Muscle of back (tissue), 13 donors: ENCODE measurements around the gene HEXB. TPM values are rescaled to one million over a fixed set of nuclear protein-coding genes. Genes with fewer than 3 reads are reported as not detected.
A peak's percentile ranks its signal among the peaks of the same experiment; 100 is the strongest.

Source experiments
- DNase-seq, 3 donors: peaks; one replicate each; pipeline versions ENCODE4 v3.0.0 to v3.0.0-alpha.2; 2013
- long read RNA-seq, 9 donors: transcript quantifications; one replicate each; lab custom pipeline, GENCODE V29; 2026
- polyA plus RNA-seq, 10 donors: library from polyadenylated mRNA; unstranded; fragments of 120-200 nt; gene quantifications; one replicate each; pipeline ENCODE4 v1.2.1, GENCODE V29; 2013; ENCODE audit not compliant: insufficient read length in 10 of 10

Gene HEXB
- 10 to 100 TPM; 35.2 to 54.0 (median 42.0) TPM for polyA plus RNA-seq
- long read RNA-seq, donor 1, transcript HEXB-201 (14 exons, 1,901 nt): major isoform, 8 of 11 reads
- long read RNA-seq, donor 1, partial matches to known transcripts: 0 of 11 reads
- long read RNA-seq, donor 1, other reads (novel, unspliced or antisense): 0 of 11 reads
- long read RNA-seq, donor 2, transcript HEXB-201 (14 exons, 1,901 nt): major isoform, 5 of 13 reads
- long read RNA-seq, donor 2, partial matches to known transcripts: 6 of 13 reads
- long read RNA-seq, donor 2, other reads (novel, unspliced or antisense): 0 of 13 reads
- long read RNA-seq, donor 3: 0 reads
- long read RNA-seq, donor 4, transcript HEXB-201 (14 exons, 1,901 nt): major isoform, 12 of 17 reads
- long read RNA-seq, donor 4, partial matches to known transcripts: 0 of 17 reads
- long read RNA-seq, donor 4, other reads (novel, unspliced or antisense): 5 of 17 reads
- long read RNA-seq, donor 5, transcript HEXB-201 (14 exons, 1,901 nt): major isoform, 15 of 30 reads
- long read RNA-seq, donor 5, partial matches to known transcripts: 8 of 30 reads
- long read RNA-seq, donor 5, other reads (novel, unspliced or antisense): 0 of 30 reads
- long read RNA-seq, donor 6, transcript HEXB-201 (14 exons, 1,901 nt): major isoform, 14 of 18 reads
- long read RNA-seq, donor 6, partial matches to known transcripts: 0 of 18 reads
- long read RNA-seq, donor 6, other reads (novel, unspliced or antisense): 0 of 18 reads
- long read RNA-seq, donor 7, transcript HEXB-201 (14 exons, 1,901 nt): major isoform, 9 of 11 reads
- long read RNA-seq, donor 7, partial matches to known transcripts: 0 of 11 reads
- long read RNA-seq, donor 7, other reads (novel, unspliced or antisense): 0 of 11 reads
- long read RNA-seq, donor 8, transcript HEXB-201 (14 exons, 1,901 nt): major isoform, 7 of 16 reads
- long read RNA-seq, donor 8, partial matches to known transcripts: 6 of 16 reads
- long read RNA-seq, donor 8, other reads (novel, unspliced or antisense): 0 of 16 reads
- long read RNA-seq, donor 9, partial matches to known transcripts: 0 of 3 reads
- long read RNA-seq, donor 9, other reads (novel, unspliced or antisense): 0 of 3 reads

DNA sequence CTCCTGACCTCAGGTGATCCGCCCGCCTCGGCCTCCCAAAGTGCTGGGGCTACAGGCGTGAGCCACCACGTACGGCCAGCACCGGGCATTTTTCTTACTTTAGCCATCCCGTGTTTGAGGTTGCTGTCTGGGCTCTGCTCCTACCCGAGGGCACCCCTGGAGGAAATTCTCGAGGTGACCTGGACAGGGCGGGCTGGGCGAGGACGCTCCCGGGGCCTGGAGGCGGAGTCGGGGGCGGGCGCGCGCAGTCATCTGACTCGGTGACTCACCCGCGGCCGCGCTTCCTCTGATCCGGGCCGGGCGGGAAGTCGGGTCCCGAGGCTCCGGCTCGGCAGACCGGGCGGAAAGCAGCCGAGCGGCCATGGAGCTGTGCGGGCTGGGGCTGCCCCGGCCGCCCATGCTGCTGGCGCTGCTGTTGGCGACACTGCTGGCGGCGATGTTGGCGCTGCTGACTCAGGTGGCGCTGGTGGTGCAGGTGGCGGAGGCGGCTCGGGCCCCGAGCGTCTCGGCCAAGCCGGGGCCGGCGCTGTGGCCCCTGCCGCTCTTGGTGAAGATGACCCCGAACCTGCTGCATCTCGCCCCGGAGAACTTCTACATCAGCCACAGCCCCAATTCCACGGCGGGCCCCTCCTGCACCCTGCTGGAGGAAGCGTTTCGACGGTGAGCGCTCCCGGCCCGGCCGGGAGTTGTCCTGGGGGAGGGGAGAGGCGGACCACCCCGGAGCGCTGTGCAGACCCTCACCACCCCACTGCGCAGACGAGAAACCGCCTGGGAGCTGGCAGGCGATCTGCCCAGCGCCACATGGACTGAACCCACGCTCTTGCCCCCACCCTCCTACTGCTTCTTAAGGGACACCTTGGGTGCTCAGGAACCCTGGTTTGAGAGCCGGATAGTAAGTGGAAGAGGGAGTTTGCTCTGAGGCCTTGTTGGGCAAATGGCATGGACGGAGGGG is at the start of gene HEXB:
HEXB (plus strand) TSS at position 334 of the 952 bp plus-strand sequence; CDS start at position 362, 28 bp downstream.
- DNase-seq: peak; percentile 77 to 93 (median 83)

DNA sequence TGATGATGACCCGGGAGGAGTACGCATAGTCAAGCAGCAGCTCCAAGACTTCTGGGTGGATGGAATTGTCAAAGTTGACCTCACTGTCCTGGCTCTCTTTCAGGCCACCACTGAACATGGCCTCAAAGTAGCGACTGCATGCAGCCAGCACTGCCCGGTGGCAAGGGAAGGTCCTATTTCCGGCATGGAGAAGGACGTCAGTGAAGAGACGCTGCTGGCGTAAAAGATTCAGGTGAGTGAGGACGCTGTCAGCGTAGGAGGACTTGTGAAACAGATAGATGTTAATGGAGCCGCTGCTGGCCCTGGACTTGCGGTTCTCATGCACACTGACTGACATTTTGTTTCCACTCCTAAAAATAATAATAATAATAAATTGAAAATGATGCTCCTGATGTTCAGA is 48.9 kb upstream of the HEXB start:
- DNase-seq: no peak

DNA sequence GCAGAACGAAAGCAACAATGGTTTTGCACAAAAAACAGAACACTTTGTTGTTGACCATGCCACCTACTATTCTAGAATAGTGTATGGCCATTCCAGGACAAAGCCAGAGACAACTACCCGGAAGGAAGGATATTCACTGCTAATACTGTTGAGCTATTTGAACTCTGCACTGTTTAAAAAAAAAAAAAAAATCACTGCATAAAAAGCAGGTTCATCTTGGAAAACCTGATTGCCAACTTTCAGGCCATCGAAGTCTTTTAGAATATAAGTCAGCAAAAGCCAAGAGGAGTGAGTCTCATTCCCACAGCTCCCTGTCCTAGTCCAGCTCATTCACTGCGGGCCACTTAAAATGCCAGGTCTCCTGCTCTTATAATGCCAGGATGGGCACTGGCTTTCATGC is 48.5 kb upstream of the HEXB start:
- DNase-seq: no peak

DNA sequence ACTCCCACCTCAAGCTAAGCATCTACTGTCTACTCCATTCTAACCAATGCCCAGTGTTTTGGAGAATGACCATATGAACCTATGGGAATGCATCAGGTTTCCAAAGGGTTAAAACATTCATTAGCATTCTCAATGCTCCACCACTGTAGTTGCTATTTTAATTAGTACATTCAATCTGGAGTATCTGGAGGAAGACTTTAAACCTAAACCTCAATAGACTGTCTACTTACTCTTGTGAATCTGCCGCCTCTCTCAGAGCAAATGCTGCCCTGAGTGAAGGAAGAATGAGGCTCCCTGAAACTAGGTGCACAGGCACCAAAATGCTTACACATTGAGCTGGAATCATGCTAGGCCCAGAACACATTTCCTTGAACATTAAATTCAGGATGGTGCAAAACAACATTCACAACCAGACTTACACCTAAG is 46.5 kb upstream of the HEXB start:
- no peak for DNase-seq

DNA sequence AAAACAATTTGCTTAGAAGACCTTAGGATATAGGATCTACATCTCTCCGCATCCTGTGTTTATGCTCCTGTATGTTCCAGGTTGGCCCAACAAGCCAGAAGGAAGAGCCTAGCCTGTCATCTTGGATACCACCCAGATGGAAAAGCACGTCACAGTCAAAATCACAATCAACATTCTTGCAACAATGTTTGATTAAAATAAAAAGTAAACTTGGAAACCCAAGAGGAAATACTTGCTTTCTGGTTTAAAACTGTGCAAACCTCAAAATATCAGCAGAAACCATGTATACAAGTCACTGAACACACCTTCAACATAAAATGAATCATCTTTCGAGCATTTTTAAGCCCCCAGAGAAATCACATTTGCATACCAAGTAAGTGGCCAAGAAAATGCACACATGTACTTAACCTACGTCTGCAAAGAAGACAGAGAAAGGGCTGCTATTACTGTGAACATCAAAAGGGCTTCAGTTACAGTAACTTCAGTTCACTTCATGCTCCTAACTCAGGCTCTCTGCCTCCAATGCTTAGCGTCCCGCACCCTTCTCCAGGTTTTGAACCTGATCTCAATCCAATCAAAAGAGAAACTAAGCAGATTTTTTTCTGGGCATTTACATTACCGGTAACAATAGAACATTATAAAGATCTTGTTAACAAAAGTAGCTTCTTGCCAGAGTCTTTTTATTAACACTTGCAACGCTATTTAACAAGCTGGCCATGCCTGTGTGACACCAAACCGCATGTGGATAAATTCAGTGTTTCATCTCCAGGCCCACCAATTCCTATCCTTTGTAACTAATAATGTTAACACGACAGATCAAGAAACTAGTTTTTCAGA is 45.8 kb upstream of the HEXB start:
- DNase-seq: peak; percentile 36 to 74 (median 42)

DNA sequence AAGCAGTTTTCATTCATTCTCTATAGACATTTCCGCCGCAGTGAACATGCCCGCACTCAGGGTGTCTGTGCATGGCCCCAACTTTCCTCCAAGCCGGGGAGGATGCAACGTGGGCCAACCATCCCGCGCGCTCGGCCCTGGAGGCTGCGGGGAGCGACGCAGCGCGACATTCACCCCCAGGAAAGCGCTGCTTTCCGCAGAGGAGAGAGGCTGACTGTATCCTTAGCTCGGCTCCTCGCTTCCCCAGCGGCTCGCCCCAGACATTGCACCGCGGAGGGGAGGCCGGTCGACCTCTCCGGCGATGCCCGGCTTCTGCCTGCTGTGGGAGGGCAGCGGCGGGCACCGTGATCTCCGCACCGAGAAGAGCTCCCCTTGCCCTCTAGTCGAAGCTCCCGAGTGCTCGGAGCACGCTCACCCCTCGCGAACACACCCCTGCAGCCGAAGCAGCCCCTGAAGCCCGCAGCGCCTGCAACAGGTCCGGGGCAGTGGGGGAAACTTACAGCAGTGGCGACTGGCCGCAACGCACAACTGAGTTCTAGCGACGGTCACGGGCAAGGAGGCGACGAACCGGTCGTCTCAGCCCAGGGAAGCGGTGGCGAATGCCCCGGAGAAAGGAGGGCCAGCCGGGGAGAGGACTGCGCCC is 45.1 kb upstream of the HEXB start:
- peak in 1 of 3 donors; percentile 38 for DNase-seq

DNA sequence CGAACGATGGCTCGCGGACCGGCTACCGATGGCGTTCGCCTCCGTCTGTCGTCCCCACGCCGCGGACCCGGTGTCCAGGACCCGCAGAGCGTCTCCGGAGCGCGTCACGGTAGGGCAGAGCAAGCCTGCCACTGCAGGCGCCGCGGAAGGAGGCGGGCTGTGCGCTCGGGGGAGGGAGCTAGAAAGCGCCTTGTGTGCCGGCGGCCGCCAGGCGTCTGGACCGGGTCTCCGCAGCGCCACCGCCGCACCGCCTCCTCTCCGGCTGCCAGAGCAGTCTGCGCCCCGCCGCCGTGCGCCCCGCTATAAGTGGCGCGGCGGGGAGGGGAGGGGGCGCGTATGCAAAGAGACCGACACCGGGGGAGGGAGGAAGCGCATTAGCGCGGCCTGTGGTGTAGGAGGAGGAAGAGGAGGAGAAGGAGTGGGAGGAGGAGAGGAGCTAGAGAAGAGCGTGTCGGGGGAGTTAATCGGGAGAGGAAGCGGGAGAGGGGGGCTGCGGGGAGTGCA is 44.5 kb upstream of the HEXB start, which contains the start of gene ENC1:
ENC1 (minus strand) TSS at position 279 of the 504 bp plus-strand sequence. CDS start 4,243 bp downstream, outside the sequence.
- peak; percentile 91 to 98 (median 92) for DNase-seq

DNA sequence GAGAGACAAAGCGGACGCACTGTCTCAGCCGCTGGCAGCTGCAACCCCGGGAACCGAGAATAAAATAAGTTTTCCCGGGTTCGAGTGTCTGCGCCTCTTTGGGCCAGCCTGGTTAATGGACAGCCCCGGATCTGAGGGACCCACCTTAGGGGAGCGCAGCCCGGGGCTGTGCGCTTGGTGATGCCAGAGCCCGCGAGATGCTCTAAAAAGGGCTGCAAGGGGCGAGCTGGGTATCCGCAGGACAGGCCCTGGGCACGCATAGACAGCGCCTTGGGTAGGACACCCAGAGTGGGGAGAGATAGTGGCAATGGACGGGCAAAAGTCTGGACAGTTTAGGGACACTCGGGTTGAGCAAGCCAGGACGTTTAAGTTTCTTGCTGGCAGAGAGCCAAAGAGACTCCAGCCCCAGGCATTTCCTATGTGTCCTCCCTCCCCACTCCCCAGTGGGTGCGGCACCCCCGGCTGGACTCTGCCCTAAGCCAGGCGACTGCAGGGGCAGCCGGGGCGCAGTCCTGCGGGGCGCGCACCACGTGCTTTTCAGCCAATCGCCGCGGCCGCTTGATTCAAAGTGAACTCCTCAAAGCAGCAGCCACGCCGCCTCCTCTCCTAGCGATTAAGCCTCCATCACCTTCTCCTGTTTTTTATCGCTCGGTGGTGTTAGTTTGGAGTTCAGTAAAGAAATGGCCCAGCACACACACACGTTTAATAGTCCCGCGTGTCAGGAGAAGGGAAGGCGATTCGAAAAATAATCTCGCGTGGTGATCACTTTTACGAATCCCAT is 43.9 kb upstream of the HEXB start:
- DNase-seq: peak; percentile 62 to 95 (median 77)

DNA sequence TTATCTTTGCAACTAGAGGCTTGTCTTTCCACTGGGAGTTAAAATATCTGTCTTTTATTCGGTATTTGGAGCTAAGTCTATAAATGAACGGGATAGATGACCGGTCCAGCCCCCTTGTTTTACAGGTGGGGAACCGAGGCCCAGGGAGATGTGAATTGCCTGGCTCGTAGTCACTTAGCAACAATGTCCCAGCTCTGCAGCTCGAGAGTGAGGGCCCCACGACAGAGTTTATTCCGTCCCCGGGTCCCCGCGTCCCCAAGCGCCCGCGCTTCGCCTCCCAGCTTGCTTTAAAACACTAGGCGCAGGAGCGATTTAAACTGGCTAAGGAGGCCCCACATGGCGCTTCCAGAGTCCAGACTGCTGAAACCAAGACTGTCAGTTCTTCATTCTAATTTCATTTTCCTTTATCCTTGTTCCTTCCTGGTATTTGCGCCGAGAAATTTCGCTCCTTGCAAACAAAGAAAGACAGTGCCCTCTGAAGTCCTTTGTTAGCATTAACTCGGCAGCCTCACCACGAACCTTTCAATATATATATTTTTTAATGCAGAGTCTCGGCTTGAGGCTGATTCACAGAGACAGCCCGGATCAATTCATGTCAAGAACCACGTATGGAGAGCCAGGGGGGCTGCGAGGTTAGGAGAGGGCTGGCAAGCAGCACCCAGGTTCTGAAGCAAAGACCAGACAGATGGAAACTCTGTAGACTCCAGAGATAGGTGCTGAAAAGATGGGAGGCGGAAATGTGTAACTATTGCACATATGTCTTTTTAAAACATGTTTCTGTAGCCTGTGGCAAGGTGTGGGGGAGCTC is 43.1 kb upstream of the HEXB start:
- DNase-seq: peak; percentile 85 to 93 (median 85)

DNA sequence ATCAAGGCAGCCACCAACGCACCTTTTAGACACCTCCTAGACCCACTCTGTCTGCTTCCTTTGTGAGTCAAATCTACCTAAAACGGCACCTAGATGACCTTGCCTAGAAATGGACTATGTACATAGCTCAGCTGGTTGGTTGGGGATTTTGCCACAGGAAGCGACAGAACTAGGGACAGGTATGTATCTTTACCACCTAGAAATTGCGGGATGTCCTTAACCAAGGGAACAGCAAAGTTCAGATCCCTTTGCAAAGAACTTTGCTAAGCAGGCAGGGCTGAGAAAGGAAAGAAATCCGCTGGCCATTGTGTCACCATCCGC is 42.5 kb upstream of the HEXB start:
- no peak for DNase-seq

DNA sequence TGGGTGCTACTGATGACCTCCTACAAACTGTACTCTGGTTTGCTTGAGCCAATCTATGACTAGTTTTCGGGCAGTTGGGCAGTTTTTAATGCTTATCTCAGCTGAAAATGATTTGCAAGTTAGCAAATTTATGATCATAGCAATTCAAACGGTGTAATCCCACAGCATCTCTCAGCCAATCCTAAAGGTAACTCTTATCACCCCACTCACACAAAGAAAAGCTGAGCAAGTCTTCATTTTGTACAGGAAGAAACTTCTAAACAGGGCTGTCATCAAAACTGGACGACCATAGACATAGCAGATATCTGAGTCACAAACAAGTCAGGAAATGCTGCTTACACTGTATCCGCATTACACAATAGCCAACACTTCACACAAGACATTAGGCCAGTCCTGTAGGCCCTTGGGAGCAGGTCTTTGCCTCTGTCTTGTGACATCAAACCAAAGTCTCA is 41.9 kb upstream of the HEXB start:
- DNase-seq: peak in 2 of 3 donors; percentile 51 to 78

DNA sequence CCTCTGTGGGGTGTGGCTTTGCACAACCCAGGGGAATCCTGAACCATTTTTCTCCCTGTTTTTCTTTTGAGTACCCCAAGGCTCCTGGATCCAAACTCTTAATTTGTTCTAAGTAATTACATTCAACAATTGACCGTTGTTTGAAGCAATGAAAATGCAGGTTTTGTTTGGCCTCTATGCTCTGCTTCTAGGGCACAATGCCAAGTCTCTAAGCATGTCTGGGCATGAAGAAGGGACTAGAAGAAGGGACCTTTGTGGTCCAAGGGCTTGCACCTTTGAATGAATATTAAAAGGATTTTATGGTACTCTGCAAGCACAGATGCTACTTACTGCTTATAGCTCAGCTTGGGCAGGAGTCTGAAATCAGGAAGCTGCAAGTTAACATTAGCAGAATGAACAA is 37.9 kb upstream of the HEXB start:
- DNase-seq: no peak

DNA sequence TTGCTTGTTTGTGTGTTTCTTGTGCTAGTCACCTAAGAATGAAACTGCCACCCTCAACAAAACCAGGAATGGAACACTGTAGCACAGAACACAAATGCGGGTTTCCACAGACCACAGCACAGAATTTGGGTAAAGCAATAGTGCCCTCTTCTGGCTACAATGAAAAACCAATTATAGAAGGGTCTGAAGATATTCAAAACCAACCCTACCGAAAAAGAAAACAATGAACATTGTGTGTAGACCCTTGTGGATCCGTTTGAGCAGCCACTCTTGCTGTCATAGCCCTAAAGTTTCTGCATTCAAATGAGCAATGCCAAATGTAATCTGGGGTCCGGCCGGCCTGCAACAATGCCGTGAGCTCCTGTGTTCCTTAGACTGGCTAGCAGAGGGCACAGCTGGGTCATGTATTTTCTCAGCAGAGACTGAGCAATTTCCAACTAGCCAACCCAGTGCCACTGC is 36.2 kb upstream of the HEXB start:
- DNase-seq: peak in 2 of 3 donors; percentile 66 to 79

DNA sequence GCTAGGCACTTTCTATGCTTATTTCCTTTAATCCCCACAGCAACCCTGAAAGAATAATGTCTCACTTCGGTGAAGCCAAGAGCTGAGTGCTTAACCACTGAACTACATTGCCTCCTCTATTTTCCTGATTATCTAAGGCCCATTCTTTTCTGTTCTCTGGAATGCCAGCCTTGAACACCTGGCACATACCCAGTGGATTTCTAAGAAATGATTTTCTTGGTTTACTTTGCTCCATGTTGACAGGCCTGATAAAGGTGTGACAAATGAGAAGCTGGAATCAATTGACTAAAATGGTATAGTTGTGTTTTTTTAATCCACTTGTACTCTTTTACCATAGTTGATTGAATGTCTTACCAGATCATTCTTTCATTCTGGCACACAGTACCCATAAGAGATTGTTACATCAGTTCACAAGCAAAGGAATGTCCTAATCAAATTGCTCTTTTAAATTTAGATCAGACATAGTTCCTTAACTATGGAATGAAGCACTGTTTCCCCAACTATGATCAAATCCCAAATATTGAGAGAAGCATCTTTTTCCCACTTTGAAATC is 35.5 kb upstream of the HEXB start:
- DNase-seq: no peak

DNA sequence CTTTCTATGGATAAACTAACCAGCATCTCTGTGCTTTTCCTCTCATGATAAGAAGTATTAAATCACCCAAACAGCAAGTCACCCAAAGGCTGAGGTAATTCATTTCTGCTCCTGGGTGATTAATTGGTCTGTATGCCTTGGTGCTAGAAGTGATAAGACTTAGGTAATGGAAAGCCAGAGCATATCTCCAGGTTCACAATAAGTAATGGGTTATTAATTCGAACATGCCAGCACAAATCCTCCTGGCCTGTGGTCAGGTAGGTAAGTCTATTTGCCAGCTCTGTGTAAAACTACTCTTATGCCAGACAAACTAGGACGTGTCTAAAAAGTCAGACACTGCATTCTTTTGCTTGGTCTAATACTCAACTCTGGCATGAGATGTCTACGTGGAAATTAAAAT is 33.3 kb upstream of the HEXB start:
- DNase-seq: no peak

DNA sequence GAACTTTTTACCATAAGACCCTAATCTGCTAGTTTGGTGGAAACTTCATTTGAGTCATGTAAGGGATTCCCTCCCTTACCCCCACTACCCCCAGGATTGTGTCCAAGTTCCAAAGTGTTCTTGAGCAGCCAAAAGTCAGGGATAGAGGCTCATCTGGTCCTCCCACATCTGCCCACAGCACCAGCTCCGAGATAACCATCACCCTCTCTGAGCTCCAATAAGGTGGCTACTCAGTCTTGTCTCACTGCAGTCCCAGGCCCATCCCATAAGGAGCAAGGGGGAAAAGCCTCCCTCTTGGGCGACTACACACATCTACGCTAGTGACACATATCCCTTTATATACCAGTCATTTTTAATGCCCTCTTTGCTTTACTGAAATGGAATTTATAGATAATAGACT is 32.5 kb upstream of the HEXB start:
- no peak for DNase-seq

DNA sequence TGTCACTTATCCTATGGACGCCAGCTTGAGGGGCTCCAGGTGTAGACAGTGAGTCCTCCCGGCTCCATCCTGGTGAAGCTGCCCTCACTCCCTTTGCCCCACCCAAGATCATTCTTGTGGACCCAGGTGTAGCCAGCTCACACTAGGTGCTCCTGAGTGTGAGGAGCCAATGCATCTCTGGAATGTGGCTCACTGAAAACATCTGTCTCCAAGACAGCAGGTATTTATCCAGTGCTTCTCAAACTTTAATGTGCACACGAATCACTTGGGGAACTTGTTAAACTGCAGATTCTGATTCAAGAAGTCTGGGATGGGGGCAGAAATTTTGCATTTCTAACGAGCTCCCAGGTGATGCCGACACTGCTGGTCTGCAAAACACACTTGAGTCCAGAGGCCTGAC is 31.0 kb upstream of the HEXB start:
- no peak for DNase-seq
